ENCODE measurements around the gene LRRFIP1.
A peak's percentile ranks its signal among the peaks of the same experiment; 100 is the strongest.

Gene LRRFIP1

GRCh38 chr2:237670641-237671040 lies 43.3 kb downstream of the LRRFIP1 start:
- Mint-ChIP-seq H3K9me3 (no peaks in the 10 kb centered on the region), H3K4me1 (peaks cover 79% of the 10 kb centered on the region), H3K36me3 (ENCODE audit: low read depth) (no peaks in the 10 kb centered on the region), H3K27ac (peak overlapping the region; percentile 41 to 85 (median 78)), H3K27me3 (ENCODE audit: low read depth) (no peaks in the 10 kb centered on the region), H3K4me3 (peak overlapping the region; percentile 21 to 35 (median 29))
- no peak for TF ChIP-seq CTCF (IDR thresholded peaks at IDR 0.05; ENCODE audit: unreplicated experiment in 3 of 3)

GRCh38 chr2:237671466-237672138 lies 44.2 kb downstream of the LRRFIP1 start:
- no peaks in the 10 kb centered on the region for H3K36me3 Mint-ChIP-seq (ENCODE audit: low read depth)
- no peaks in the 10 kb centered on the region for H3K27me3 Mint-ChIP-seq (ENCODE audit: low read depth)
- no peak for TF ChIP-seq CTCF (IDR thresholded peaks at IDR 0.05; ENCODE audit: unreplicated experiment in 3 of 3)
- H3K27ac Mint-ChIP-seq: peak overlapping the region; percentile 30 to 85 (median 72)
- H3K9me3 Mint-ChIP-seq: no peaks in the 10 kb centered on the region
- H3K4me3 Mint-ChIP-seq: no peak overlapping the region
- H3K4me1 Mint-ChIP-seq: peaks cover 83% of the 10 kb centered on the region

GRCh38 chr2:237672731-237673129 lies 45.3 kb downstream of the LRRFIP1 start:
- Mint-ChIP-seq H3K4me1 (peaks cover 80% of the 10 kb centered on the region), H3K27ac (peak overlapping the region in 1 of 3 experiments; percentile 62), H3K4me3 (no peak overlapping the region), H3K9me3 (no peaks in the 10 kb centered on the region), H3K27me3 (ENCODE audit: low read depth) (no peaks in the 10 kb centered on the region), H3K36me3 (ENCODE audit: low read depth) (no peaks in the 10 kb centered on the region)
- TF ChIP-seq CTCF (IDR thresholded peaks at IDR 0.05; ENCODE audit: unreplicated experiment in 3 of 3): no peak

GRCh38 chr2:237673130-237674001 lies 46.0 kb downstream of the LRRFIP1 start:
- Mint-ChIP-seq H3K27me3 (ENCODE audit: low read depth) (no peaks in the 10 kb centered on the region), H3K27ac (peak overlapping the region; percentile 52 to 83 (median 75)), H3K4me1 (peaks cover 78% of the 10 kb centered on the region), H3K9me3 (no peaks in the 10 kb centered on the region), H3K36me3 (ENCODE audit: low read depth) (no peaks in the 10 kb centered on the region), H3K4me3 (peak overlapping the region; percentile 25 to 41 (median 28))
- peak; percentile 48 to 80 (median 63) for TF ChIP-seq CTCF (IDR thresholded peaks at IDR 0.05; ENCODE audit: unreplicated experiment in 3 of 3)

GRCh38 chr2:237674731-237675276 lies 47.4 kb downstream of the LRRFIP1 start:
- no peaks in the 10 kb centered on the region for H3K9me3 Mint-ChIP-seq
- TF ChIP-seq CTCF (IDR thresholded peaks at IDR 0.05; ENCODE audit: unreplicated experiment in 3 of 3): no peak
- H3K27me3 Mint-ChIP-seq (ENCODE audit: low read depth): no peaks in the 10 kb centered on the region
- peaks cover 66% of the 10 kb centered on the region for H3K4me1 Mint-ChIP-seq
- no peaks in the 10 kb centered on the region for H3K36me3 Mint-ChIP-seq (ENCODE audit: low read depth)
- H3K4me3 Mint-ChIP-seq: peak overlapping the region; percentile 20 to 65 (median 56)
- H3K27ac Mint-ChIP-seq: peak overlapping the region; percentile 52 to 94 (median 92)
